HG03060 (cell line): ENCODE measurements around the gene FOXO3.

Source experiments
- ATAC-seq: cut with Tn5 transposase; IDR thresholded peaks from one replicate; pipeline ENCODE4 v1.9.1; 2021; ENCODE audit warnings: low read depth, moderate number of reproducible peaks; ENCODE audit not compliant: unreplicated experiment

FOXO3 gene

GRCh38 chr6:108622641-108623298, 62.1 kb downstream of the FOXO3 start:
- ATAC-seq = no peak

GRCh38 chr6:108623995-108624394, 63.3 kb downstream of the FOXO3 start:
- ATAC-seq = no peak

GRCh38 chr6:108625581-108625980, 64.9 kb downstream of the FOXO3 start:
- no peak for ATAC-seq

GRCh38 chr6:108626777-108627176, 66.1 kb downstream of the FOXO3 start:
- no peak for ATAC-seq

- no peak for ATAC-seq
These were observed 67.2 kb downstream of the FOXO3 start for GRCh38 chr6:108627692-108628550.

GRCh38 chr6:108630050-108630714, 69.5 kb downstream of the FOXO3 start:
- ATAC-seq = no peak

- no peak for ATAC-seq
These were observed 71.7 kb downstream of the FOXO3 start for GRCh38 chr6:108632441-108632840.

GRCh38 chr6:108633436-108633835, 72.7 kb downstream of the FOXO3 start:
- no peak for ATAC-seq

- no peak for ATAC-seq
These were observed 74.9 kb downstream of the FOXO3 start for GRCh38 chr6:108635505-108636226.

- ATAC-seq = no peak
These were observed 77.2 kb downstream of the FOXO3 start for GRCh38 chr6:108637963-108638362.

- ATAC-seq = no peak
These were observed 78.3 kb downstream of the FOXO3 start for GRCh38 chr6:108638993-108639392.

- ATAC-seq = no peak
These were observed 79.4 kb downstream of the FOXO3 start for GRCh38 chr6:108640104-108640503.

- ATAC-seq = no peak
These were observed 82.5 kb downstream of the FOXO3 start for GRCh38 chr6:108643184-108643583.

- ATAC-seq = no peak
These were observed 83.5 kb downstream of the FOXO3 start for GRCh38 chr6:108644252-108644651.

- no peak for ATAC-seq
These were observed 87.5 kb downstream of the FOXO3 start for GRCh38 chr6:108648191-108648590.

- ATAC-seq = no peak
These were observed 89.6 kb downstream of the FOXO3 start for GRCh38 chr6:108650325-108650724.

- no peak for ATAC-seq
These were observed 90.1 kb downstream of the FOXO3 start for GRCh38 chr6:108650781-108651180.

GRCh38 chr6:108651340-108652227, 90.9 kb downstream of the FOXO3 start:
- ATAC-seq = no peak

GRCh38 chr6:108652375-108652774, 91.7 kb downstream of the FOXO3 start:
- ATAC-seq = no peak

- no peak for ATAC-seq
These were observed 93.2 kb downstream of the FOXO3 start for GRCh38 chr6:108653949-108654348.
